Stimulated activated naive CD8-positive, alpha-beta T cell treated with anti-CD3 and anti-CD28 coated beads, Interleukin-15, amount 100 ng/mL, for 72 hours (primary cell): ENCODE measurements around the gene ABCC8.

Source experiments
- ATAC-seq: fragments of 150-1000 bp; cut with Tn5 transposase; 2 replicates; pipeline ENCODE4 v1.10.0; 2021; ENCODE audit warnings: mild to moderate bottlenecking, moderate library complexity
- DNase-seq, 2 donors: peaks; one replicate each; pipeline ENCODE4 v3.0.0; 2021 to 2022
- H3K27ac Mint-ChIP-seq, 2 donors: one replicate each; pipeline ENCODE4 v1.8.0; 2022; ENCODE audit warnings: mild to moderate bottlenecking in 2 of 2, mixed read lengths in 2 of 2, moderate library complexity in 2 of 2
- H3K27me3 Mint-ChIP-seq: one replicate; pipeline ENCODE4 v1.8.0; 2022; ENCODE audit warnings: mixed read lengths
- H3K4me1 Mint-ChIP-seq: one replicate; pipeline ENCODE4 v1.8.0; 2022; ENCODE audit warnings: mild to moderate bottlenecking, mixed read lengths
- H3K4me3 Mint-ChIP-seq, 2 donors: one replicate each; pipeline ENCODE4 v1.8.0; 2022; ENCODE audit warnings: mild to moderate bottlenecking in 2 of 2, mixed read lengths in 2 of 2, moderate library complexity in 1 of 2
- H3K9me3 Mint-ChIP-seq, 2 donors: one replicate each; pipeline ENCODE4 v1.8.0; 2022; ENCODE audit warnings: mixed read lengths in 2 of 2

The ABCC8 gene

GRCh38 chr11:17411418-17411817, 65.2 kb downstream of the ABCC8 start:
- Mint-ChIP-seq H3K4me3 (no peak overlapping the region), H3K27me3 (peaks cover 41% of the 10 kb centered on the region), H3K4me1 (peaks cover 25% of the 10 kb centered on the region), H3K27ac (peak overlapping the region in 1 of 2 donors; percentile 57), H3K9me3 (no peaks in the 10 kb centered on the region)
- no peak for ATAC-seq
- no peak for DNase-seq

- ATAC-seq (no peak), DNase-seq (no peak)
- H3K4me3 Mint-ChIP-seq, result no peak overlapping the region
- H3K27ac Mint-ChIP-seq, result no peak overlapping the region
- H3K9me3 Mint-ChIP-seq, result no peaks in the 10 kb centered on the region
- peaks cover 25% of the 10 kb centered on the region for H3K4me1 Mint-ChIP-seq
- peaks cover 36% of the 10 kb centered on the region for H3K27me3 Mint-ChIP-seq
These were observed 65.9 kb downstream of the ABCC8 start for GRCh38 chr11:17410606-17411379.

GRCh38 chr11:17408641-17409040, 68.0 kb downstream of the ABCC8 start:
- Mint-ChIP-seq H3K9me3 (no peaks in the 10 kb centered on the region), H3K4me1 (peaks cover 5% of the 10 kb centered on the region), H3K27me3 (peaks cover 20% of the 10 kb centered on the region)

GRCh38 chr11:17408026-17408425, 68.6 kb downstream of the ABCC8 start:
- Mint-ChIP-seq H3K27me3 (peaks cover 14% of the 10 kb centered on the region), H3K27ac (no peak overlapping the region), H3K4me3 (no peak overlapping the region), H3K9me3 (no peaks in the 10 kb centered on the region), H3K4me1 (no peaks in the 10 kb centered on the region)
- ATAC-seq, result no peak
- DNase-seq, result no peak

More at GRCh38 chr11:17408641-17409040, 68.0 kb downstream of the ABCC8 start:
- ATAC-seq (no peak), DNase-seq (no peak)
- no peak overlapping the region for H3K4me3 Mint-ChIP-seq
- H3K27ac Mint-ChIP-seq, result no peak overlapping the region

GRCh38 chr11:17407575-17407974, 69.1 kb downstream of the ABCC8 start:
- no peak for DNase-seq

GRCh38 chr11:17406818-17407149, 69.9 kb downstream of the ABCC8 start:
- Mint-ChIP-seq H3K27me3 (peaks cover 10% of the 10 kb centered on the region), H3K27ac (no peak overlapping the region), H3K4me1 (no peaks in the 10 kb centered on the region), H3K4me3 (no peak overlapping the region), H3K9me3 (no peaks in the 10 kb centered on the region)
- no peak for DNase-seq
- ATAC-seq, result no peak

More at GRCh38 chr11:17407575-17407974, 69.1 kb downstream of the ABCC8 start:
- Mint-ChIP-seq H3K4me1 (no peaks in the 10 kb centered on the region), H3K4me3 (no peak overlapping the region), H3K27me3 (peaks cover 10% of the 10 kb centered on the region), H3K27ac (no peak overlapping the region), H3K9me3 (no peaks in the 10 kb centered on the region)
- ATAC-seq, result no peak

GRCh38 chr11:17406082-17406817, 70.4 kb downstream of the ABCC8 start:
- Mint-ChIP-seq H3K27me3 (peaks cover 6% of the 10 kb centered on the region), H3K27ac (no peak overlapping the region), H3K9me3 (no peaks in the 10 kb centered on the region), H3K4me1 (no peaks in the 10 kb centered on the region), H3K4me3 (no peak overlapping the region)
- DNase-seq, result no peak
- ATAC-seq, result no peak

- Mint-ChIP-seq H3K9me3 (no peaks in the 10 kb centered on the region), H3K4me3 (no peak overlapping the region), H3K27me3 (no peaks in the 10 kb centered on the region), H3K27ac (no peak overlapping the region), H3K4me1 (no peaks in the 10 kb centered on the region)
- DNase-seq (no peak), ATAC-seq (no peak)
These were observed 71.2 kb downstream of the ABCC8 start for GRCh38 chr11:17405232-17406005.

- Mint-ChIP-seq H3K4me3 (no peak overlapping the region), H3K27me3 (no peaks in the 10 kb centered on the region), H3K27ac (no peak overlapping the region), H3K9me3 (no peaks in the 10 kb centered on the region), H3K4me1 (no peaks in the 10 kb centered on the region)
- DNase-seq (no peak), ATAC-seq (no peak)
These were observed 72.5 kb downstream of the ABCC8 start for GRCh38 chr11:17403980-17404759.

- Mint-ChIP-seq H3K4me1 (no peaks in the 10 kb centered on the region), H3K9me3 (no peaks in the 10 kb centered on the region), H3K27me3 (no peaks in the 10 kb centered on the region), H3K4me3 (no peak overlapping the region), H3K27ac (no peak overlapping the region)
- ATAC-seq (no peak), DNase-seq (no peak)
These were observed 74.2 kb downstream of the ABCC8 start for GRCh38 chr11:17402486-17402885.

GRCh38 chr11:17401841-17402240, 74.8 kb downstream of the ABCC8 start:
- Mint-ChIP-seq H3K27me3 (no peaks in the 10 kb centered on the region), H3K27ac (no peak overlapping the region), H3K4me1 (no peaks in the 10 kb centered on the region), H3K9me3 (no peaks in the 10 kb centered on the region), H3K4me3 (no peak overlapping the region)
- DNase-seq, result no peak
- no peak for ATAC-seq

- H3K4me3 Mint-ChIP-seq, result no peak overlapping the region
These were observed 75.3 kb downstream of the ABCC8 start for GRCh38 chr11:17401316-17401715.

GRCh38 chr11:17400048-17400775, 76.4 kb downstream of the ABCC8 start:
- no peak overlapping the region for H3K4me3 Mint-ChIP-seq
- DNase-seq, result no peak

More at GRCh38 chr11:17401316-17401715, 75.3 kb downstream of the ABCC8 start:
- Mint-ChIP-seq H3K27ac (no peak overlapping the region), H3K9me3 (no peaks in the 10 kb centered on the region), H3K27me3 (no peaks in the 10 kb centered on the region), H3K4me1 (no peaks in the 10 kb centered on the region)
- DNase-seq (no peak), ATAC-seq (no peak)

GRCh38 chr11:17399236-17399635, 77.4 kb downstream of the ABCC8 start:
- no peak overlapping the region for H3K4me3 Mint-ChIP-seq
- no peak overlapping the region for H3K27ac Mint-ChIP-seq
- H3K4me1 Mint-ChIP-seq, result no peaks in the 10 kb centered on the region
- DNase-seq, result no peak
- no peaks in the 10 kb centered on the region for H3K9me3 Mint-ChIP-seq
- ATAC-seq, result no peak
- no peaks in the 10 kb centered on the region for H3K27me3 Mint-ChIP-seq

More at GRCh38 chr11:17400048-17400775, 76.4 kb downstream of the ABCC8 start:
- Mint-ChIP-seq H3K27ac (no peak overlapping the region), H3K27me3 (no peaks in the 10 kb centered on the region), H3K4me1 (no peaks in the 10 kb centered on the region), H3K9me3 (no peaks in the 10 kb centered on the region)
- ATAC-seq, result no peak
